Measurements from ENCODE around the gene NUDT4. TPM values are rescaled to one million over a fixed set of nuclear protein-coding genes. Genes with fewer than 3 reads are reported as not detected.
A peak's percentile ranks its signal among the peaks of the same experiment; 100 is the strongest.
"Not testable (repeated sequence)": the region's sequence is repeated elsewhere in the genome, so short reads cannot be mapped to it uniquely, and the experiment has no call there.

Gene NUDT4
- total RNA-seq, 2 donors from 2014 or later = 91.1 to 178 TPM

DNA sequence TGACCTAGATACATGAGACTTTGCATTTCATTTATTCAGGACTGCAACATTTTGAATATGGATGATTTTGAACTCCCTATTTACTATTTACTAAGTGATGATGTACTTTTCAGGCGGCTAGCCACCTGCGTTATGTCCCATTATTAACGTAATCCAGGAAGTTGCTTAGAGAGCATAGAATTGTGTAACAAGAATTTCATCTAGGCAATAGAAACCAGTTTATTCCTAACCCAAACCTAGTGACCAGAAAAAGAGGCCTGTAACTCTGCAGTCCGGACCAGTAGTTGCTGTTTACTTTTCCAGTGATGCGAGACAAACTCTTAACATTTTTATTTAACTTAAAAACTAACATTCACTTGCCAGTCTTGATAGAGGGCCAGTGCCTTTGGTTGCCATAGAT lies 12.3 kb downstream of the NUDT4 start:
- H3K36me3 ChIP-seq = no peaks in the 10 kb centered on the region
- H3K27me3 ChIP-seq (replicated peaks; ENCODE audit: insufficient read depth) = no peaks in the 10 kb centered on the region
- H3K4me1 ChIP-seq (ENCODE audit: control insufficient read depth in 1 of 2, low read depth in 2 of 2) = peaks cover 33 to 51% of the 10 kb centered on the region in 2 donors
- H3K4me3 ChIP-seq = no peak overlapping the region
- TF ChIP-seq, protein P1, sequence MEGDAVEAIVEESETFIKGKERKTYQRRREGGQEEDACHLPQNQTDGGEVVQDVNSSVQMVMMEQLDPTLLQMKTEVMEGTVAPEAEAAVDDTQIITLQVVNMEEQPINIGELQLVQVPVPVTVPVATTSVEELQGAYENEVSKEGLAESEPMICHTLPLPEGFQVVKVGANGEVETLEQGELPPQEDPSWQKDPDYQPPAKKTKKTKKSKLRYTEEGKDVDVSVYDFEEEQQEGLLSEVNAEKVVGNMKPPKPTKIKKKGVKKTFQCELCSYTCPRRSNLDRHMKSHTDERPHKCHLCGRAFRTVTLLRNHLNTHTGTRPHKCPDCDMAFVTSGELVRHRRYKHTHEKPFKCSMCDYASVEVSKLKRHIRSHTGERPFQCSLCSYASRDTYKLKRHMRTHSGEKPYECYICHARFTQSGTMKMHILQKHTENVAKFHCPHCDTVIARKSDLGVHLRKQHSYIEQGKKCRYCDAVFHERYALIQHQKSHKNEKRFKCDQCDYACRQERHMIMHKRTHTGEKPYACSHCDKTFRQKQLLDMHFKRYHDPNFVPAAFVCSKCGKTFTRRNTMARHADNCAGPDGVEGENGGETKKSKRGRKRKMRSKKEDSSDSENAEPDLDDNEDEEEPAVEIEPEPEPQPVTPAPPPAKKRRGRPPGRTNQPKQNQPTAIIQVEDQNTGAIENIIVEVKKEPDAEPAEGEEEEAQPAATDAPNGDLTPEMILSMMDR (IDR thresholded peaks at IDR 0.05) = no peak
- DNase-seq (ENCODE audit: low spot score) (no peak), ATAC-seq (ENCODE audit: insufficient number of reproducible peaks, low FRiP score, low read depth) (no peak)
- no peaks in the 10 kb centered on the region for H3K9me3 ChIP-seq
- H3K27ac ChIP-seq = no peak overlapping the region

DNA sequence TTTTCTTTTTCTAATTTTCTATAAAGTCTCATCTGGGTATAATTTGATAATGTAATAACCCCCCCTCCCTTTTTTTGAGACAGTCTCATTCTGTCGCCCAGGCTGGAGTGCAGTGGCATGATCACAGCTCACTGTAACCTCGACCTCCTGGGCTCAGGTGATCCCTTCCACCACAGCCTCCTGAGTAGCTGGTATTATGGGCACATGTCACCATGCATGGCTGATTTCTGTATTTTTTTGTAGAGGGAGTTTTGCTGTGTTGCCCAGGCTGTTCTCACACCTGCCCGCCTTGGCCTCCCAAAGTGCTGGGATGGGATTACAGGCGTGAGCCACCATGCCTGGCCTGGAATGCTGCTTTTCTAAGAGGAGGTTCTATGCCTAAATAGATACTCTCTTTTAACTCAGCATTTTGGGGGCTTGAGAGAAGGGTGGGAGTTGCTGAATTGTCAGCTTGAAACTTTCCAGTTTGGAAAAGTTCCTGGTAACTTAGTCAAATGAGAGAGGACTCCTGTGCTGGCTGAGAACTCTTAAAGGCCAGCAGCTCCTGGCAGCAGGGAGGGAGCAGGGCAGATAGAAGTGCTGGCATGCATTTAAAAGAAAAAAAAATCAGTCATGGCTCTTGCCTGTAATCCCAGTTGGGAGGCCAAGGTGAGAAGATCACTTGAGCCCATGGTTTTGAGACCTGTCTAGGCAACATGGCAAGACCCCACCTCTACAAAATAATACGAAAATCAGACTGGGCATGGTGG lies 13.0 kb downstream of the NUDT4 start:
- Histone ChIP-seq H3K9me3 (no peaks in the 10 kb centered on the region), H3K4me1 (ENCODE audit: control insufficient read depth in 1 of 2, low read depth in 2 of 2) (peaks cover 33 to 45% of the 10 kb centered on the region in 2 donors), H3K36me3 (peaks cover 2% of the 10 kb centered on the region), H3K27ac (no peak overlapping the region), H3K4me3 (peak overlapping the region; percentile 2), H3K27me3 (replicated peaks; ENCODE audit: insufficient read depth) (no peaks in the 10 kb centered on the region)
- TF ChIP-seq, protein P1 (IDR thresholded peaks at IDR 0.05) = no peak
- DNase-seq (ENCODE audit: low spot score) (no peak), ATAC-seq (ENCODE audit: insufficient number of reproducible peaks, low FRiP score, low read depth) (no peak)

DNA sequence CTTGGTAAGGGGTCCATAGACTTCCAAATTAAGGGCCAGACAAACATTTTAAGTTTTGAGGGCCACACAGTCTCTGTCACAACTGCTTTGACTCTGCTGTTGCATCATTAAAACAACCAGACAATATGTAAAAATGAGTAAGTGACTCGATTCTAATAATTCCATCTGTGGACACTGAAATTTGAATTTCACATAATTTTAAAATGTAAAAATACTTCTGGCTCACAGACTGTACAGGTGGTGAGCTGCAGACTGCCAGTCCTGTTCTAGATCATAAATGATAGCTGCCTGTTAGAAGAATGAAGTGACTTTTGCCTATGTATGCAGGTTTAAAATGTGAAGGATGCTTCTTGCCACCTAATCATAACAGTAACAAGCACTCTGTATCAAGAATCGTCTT lies 15.7 kb downstream of the NUDT4 start:
- H3K4me3 ChIP-seq = no peak overlapping the region

DNA sequence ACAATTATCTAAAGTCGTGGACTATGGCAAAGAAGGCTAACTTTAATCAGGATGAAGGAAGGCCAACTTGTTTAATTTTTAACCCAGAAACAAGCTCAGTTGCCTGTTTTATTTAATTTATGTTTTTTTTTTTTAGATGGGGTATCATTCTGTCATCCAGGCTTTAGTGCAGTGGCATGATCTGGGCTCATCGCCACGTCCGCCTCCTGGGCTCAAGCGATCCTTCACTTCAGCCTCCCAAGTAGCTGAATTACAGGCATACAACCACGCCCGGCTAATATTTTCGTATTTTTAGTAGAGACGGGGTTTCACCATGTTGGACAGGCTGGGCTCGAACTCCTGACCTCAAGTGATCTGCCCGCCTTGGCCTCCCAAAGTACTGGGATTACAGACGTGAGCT lies 19.7 kb downstream of the NUDT4 start:
- H3K27me3 ChIP-seq (replicated peaks; ENCODE audit: insufficient read depth) = no peaks in the 10 kb centered on the region
- H3K4me1 ChIP-seq (ENCODE audit: control insufficient read depth in 1 of 2, low read depth in 2 of 2) = peaks cover 0 to 10% of the 10 kb centered on the region in 2 donors
- H3K27ac ChIP-seq = peak overlapping the region in 1 of 2 donors; percentile 28
- ATAC-seq (ENCODE audit: insufficient number of reproducible peaks, low FRiP score, low read depth) (no peak), DNase-seq (ENCODE audit: low spot score) (no peak)
- no peak overlapping the region for H3K4me3 ChIP-seq
- TF ChIP-seq, protein P1 (IDR thresholded peaks at IDR 0.05) = no peak
- no peaks in the 10 kb centered on the region for H3K9me3 ChIP-seq
- H3K36me3 ChIP-seq = peaks cover 20% of the 10 kb centered on the region

More for the DNA sequence above, 15.7 kb downstream of the NUDT4 start:
- no peaks in the 10 kb centered on the region for H3K9me3 ChIP-seq
- TF ChIP-seq, protein P1 (IDR thresholded peaks at IDR 0.05) = no peak
- H3K27me3 ChIP-seq (replicated peaks; ENCODE audit: insufficient read depth) = no peaks in the 10 kb centered on the region
- no peak for DNase-seq (ENCODE audit: low spot score)
- H3K36me3 ChIP-seq = peaks cover 15% of the 10 kb centered on the region
- no peak overlapping the region for H3K27ac ChIP-seq
- peaks cover 25 to 34% of the 10 kb centered on the region in 2 donors for H3K4me1 ChIP-seq (ENCODE audit: control insufficient read depth in 1 of 2, low read depth in 2 of 2)
- ATAC-seq (ENCODE audit: insufficient number of reproducible peaks, low FRiP score, low read depth) = no peak

DNA sequence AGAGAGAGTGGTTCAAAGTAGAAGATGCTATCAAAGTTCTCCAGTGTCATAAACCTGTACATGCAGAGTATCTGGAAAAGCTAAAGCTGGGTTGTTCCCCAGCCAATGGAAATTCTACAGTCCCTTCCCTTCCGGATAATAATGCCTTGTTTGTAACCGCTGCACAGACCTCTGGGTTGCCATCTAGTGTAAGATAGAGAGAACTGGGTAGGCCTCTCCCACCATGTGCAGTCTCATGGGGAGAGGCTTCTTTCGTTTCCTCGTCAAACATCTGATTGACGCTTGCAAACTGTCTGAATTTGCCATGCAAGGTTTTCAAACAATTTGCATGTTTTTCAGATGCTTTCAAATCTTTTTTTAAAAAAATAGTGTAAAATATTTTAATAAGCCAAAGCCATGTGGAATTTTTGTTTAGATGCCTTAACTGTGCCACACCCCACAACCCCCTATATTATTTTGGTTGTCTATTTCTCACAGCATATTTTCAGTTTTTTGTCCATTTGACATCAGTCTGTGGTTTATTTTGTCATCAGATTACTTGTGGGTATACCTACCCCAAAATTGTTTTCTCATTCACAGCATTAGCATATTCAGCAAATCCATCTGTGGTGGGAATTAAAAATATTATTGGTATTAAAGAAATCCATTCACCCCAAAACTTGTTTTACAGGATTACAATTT lies 21.6 kb downstream of the NUDT4 start:
- not testable (repeated sequence) for H3K27ac ChIP-seq; H3K9me3 ChIP-seq; H3K4me3 ChIP-seq; H3K27me3 ChIP-seq (replicated peaks; ENCODE audit: insufficient read depth); DNase-seq (ENCODE audit: low spot score)
- Histone ChIP-seq H3K4me1 (ENCODE audit: control insufficient read depth in 1 of 2, low read depth in 2 of 2) (peaks cover 2 to 14% of the 10 kb centered on the region in 2 donors), H3K36me3 (peaks cover 23% of the 10 kb centered on the region)
- peak; percentile 82 for ATAC-seq (ENCODE audit: insufficient number of reproducible peaks, low FRiP score, low read depth)

Data from thoracic aorta (tissue), 2 donors.